GM21529 (cell line): ENCODE results near the gene MAB21L2.

Experiments used
- ATAC-seq: cut with Tn5 transposase; IDR thresholded peaks from one replicate; pipeline ENCODE4 v1.9.1; 2021; ENCODE audit not compliant: unreplicated experiment

The MAB21L2 gene

DNA sequence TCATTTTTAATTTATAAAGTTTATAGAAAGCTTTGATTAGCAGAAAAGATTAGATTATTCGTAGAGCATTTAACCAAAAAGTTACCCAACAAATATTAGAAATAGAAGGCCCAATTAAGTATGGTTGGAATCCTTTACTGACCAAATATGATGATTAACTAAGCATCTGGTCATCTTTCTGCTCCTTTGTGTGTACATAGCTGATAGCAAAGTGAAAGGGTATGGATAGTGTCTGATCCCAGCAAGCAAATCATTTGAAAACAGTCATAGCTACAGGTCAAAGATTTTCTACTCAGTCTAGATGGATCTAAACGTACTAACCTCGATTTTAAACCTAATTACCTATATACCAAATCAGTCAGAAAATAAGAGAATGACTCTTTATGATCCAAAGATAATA, 7.3 kb upstream of the MAB21L2 start:
- ATAC-seq: no peak

DNA sequence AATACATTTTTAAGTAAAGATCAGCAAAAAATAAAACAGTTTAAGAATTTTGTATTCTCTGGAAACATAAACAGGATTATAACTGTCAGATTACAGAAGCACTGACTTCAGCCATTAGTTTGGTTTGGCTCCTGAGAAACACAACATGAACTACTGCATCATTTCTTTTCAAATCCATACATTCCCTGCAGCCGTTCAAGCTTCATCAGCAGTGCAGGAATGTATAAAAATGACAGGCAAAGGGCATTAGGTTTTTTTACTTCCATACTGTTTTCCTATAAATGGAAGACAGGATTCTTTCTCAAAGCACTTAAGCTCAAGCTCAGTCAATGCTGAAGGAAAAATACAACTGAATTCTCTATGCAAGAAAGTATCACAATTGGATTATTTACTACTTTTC, 4.2 kb upstream of the MAB21L2 start:
- no peak for ATAC-seq

DNA sequence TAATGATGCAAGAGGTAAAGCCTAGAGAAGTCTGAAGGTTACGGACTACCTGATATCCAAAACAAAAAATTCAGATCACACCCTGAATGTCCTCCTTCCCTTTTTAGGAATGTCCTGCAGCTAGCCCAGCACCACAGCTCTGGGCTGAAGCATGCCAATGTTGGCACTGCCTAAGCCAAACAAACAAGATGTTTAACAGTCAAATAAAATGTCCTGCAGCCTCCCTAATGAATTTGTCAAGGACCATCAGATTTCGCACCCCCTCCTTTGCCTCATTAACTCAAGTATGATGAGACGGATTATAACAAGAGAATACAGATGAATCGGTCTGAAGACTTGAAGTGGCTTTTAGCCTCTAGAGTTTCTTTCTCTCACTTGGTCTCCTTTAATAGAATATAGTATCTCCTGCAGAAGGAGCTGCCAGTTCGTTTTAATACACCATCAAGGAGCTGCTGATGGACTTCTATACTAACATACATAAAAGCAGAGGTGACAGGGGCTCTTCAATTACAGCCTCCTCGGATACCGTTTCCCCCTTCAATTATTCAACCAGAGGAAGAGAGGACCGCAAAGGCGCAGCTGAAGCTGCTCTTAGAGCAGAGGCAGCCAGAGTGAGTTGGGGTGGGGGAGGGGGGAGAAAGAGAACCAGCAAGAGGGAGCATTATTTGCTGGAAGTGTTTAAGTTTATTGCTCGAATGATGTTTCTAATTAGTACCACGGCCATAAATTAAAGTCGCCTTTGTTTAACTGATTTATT, 3.0 kb upstream of the MAB21L2 start:
- no peak for ATAC-seq

DNA sequence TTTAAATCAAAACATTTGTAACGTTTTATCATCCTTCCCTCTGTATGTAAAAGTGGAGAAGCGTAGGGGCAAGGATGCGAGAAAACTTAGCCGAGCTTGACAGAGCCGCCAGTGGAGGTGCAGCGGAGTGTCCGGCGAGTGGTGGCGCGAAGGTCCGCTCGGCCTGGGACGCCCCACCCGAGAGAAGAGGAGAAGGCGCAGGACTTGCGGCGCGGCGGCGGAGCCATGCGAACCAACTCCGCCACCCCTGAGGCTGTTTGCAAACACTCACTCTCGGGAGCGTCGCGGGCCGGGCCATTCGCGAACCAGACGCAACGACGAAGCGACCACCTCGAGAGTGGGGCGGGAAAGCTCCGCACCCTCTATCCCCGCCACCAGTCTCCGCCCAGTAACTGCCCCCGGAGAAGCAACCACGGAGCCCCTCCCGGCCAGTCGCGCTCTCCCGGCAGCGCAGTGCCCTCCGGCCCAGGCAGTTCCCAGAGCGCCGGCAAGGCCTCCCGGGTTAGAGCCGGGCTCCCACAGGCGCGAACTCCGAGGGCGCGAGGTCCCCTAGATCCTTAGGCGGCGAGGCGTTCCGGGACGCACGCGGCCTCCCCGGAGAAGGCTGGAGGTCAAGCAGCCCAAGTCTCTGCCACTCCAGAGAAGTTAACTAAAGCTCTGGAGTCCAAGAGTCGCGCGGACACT, 2.3 kb upstream of the MAB21L2 start:
- ATAC-seq: no peak

DNA sequence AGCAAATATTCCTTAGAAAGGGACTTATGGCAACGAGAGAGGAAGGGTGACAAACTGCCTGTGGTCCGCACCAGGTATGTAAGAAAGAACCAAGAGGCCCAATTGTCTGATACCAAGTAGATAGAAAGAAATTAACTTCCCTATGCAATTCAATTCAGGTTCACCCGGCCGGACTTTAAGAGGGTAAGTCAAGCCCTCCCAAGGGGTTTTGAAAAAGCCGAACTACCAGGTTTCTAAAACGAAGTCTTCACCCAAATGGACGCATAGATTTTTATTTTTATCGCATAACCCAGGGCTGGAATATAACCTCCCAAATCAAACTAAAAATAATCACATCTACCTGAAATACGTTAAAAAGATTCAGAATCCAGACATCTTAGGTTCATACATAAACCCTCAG, 1.6 kb upstream of the MAB21L2 start:
- no peak for ATAC-seq

DNA sequence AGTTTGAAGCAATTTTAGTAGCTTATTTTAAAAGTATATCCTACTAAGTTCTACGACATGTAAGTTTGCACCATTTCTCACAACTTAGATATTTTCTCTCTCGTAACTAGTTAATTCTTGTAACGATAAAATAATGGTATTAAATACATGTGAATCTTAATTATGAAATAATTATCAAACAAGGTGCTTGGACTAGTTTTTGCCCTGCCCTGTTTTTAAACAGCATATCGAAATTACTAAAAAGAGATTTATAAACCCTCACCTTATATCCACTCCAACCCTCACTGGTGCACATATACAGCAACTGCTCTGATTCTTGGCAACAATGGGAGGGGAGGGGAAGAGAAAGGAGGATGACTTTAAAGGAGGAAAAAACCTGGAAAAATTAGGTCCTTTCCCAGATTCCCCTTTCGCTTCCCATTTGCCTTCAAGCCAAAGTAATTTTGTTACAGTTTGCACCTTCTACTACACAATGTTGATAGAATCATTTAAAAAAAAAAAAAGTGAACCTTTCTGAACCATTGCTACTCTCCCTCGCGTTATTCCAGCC, 820 bp upstream of the MAB21L2 start:
- no peak for ATAC-seq

DNA sequence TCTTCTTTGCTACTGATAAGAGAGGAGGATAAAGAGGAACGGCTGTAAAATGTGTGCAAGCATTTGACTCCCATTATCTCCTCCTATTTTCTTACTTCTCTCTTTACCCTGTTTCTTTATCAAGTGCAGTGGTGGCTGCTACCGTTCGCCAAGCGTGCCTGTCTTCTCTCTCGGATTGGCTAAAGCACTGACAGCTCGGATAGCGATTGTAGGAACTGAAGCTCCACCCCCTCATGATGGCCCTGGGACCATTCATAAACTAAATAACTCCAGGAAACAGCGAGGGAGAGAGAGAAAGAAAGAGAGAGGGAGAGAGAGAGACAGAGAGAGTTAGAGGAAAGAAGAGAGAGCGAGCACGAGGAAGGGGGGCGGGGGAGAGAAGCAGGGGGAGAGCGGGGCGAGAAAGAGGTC, 305 bp upstream of the MAB21L2 start:
- ATAC-seq: no peak

DNA sequence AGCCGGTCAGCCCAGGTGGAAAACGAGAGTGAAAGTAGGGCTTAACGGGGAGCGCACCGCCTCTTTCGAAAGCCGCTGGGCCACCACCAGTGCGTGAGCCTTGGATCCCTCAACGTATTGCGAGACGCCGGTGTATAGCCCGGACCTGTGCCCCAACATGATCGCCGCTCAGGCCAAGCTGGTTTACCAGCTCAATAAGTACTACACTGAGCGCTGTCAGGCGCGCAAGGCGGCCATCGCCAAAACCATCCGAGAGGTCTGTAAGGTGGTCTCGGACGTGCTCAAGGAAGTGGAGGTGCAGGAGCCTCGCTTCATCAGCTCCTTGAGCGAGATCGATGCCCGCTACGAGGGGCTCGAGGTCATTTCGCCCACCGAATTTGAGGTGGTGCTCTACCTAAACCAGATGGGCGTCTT, 929 bp downstream of the MAB21L2 start:
- ATAC-seq: no peak

DNA sequence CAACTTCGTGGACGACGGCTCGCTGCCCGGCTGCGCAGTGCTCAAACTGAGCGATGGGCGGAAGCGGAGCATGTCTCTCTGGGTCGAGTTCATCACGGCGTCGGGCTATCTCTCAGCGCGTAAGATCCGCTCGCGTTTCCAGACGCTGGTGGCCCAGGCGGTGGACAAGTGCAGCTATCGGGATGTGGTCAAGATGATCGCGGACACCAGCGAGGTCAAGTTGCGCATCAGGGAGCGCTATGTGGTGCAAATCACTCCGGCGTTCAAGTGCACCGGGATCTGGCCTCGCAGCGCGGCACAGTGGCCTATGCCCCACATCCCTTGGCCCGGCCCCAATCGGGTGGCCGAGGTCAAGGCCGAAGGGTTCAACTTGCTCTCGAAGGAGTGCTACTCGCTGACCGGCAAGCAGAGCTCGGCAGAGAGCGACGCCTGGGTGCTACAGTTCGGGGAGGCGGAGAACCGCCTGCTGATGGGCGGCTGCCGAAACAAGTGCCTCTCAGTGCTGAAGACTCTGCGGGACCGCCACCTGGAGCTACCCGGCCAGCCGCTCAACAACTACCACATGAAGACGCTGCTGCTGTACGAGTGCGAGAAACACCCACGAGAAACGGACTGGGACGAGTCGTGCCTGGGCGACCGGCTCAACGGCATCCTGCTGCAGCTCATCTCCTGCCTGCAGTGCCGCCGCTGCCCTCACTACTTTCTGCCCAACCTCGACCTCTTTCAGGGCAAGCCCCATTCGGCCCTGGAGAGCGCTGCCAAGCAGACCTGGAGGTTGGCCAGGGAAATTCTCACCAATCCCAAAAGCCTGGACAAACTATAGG, 1.5 kb downstream of the MAB21L2 start:
- ATAC-seq: no peak

DNA sequence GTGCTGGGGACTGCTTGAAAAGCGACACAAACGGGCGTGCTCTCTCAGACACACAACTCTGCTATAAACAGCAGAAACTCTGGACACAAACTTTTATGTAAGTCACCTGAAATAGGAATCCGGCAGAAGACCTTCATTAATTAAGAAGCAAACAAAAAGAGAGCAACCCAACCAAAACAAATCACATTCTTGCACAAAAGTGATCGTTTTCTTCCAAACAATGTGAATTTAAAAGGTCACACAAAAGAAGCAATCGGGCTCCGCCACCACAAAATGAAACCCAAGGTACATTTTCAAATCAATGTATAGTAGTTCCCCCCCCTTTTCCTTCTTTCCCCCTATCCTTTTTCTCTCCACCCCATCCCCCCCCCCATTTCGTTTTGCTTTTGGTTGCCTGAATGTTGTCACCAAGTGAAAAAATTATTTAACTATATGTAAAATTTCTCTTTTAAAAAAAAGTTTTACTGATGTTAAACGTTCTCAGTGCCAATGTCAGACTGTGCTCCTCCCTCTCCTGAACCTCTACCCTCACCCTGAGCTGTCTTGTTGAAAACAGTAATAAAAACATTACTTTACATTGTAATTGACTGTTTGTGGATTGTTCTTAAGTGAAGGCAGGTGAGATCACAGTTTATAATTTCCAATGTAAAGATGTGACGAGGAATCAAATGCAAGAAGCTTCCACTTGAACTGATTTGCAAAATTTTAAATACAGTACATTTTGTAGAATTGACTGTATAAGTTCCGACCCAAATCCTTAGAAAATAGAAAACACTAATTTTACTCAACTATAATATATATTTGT, 2.4 kb downstream of the MAB21L2 start:
- no peak for ATAC-seq

DNA sequence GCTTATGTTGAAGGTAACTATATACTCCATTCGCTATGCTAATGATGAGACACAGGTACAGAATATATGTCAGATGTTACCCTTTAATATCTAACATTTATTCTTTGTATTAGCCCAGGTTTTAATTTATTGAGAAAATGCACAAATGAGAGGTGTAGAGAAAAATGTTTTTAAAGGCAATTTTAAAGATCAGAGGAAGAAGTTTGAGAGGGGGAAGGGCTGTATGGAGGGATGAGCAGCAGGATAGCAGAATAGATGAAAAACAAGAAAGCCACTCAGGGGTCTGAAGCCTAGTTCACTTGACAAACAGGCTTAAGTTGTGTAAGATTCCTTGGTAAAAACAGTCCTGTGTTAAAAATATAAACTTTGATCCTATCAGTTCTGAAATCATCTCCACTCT, 3.7 kb downstream of the MAB21L2 start:
- no peak for ATAC-seq

DNA sequence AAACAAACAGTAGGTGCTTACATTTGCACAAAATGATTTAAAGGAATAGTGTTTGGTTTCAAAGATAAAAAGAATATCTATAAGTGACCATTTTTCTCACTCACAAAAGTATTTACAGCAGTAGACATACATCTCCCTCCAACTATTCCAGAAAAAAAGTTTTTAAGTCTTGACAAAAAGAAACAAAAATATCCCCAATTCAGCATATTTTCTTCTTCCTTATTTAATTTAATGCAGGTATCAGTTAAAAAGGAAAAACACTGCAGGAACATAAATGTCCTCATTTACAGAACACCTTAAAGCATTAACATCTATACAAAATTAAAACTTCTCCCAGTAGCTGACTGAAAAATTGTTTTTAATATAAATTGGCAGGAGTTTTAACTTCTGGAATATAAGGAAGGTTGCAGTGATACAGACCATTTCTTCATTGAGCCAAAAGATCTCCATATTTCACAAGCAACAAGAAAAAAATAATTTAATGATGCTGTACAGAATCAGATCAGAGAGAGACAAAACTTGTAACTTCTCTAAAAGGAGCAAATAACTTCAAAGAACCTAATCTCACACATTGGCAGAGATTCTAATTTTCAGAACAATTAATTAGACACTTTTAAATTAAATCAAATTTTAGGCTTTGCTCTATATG, 4.3 kb downstream of the MAB21L2 start:
- ATAC-seq: no peak

DNA sequence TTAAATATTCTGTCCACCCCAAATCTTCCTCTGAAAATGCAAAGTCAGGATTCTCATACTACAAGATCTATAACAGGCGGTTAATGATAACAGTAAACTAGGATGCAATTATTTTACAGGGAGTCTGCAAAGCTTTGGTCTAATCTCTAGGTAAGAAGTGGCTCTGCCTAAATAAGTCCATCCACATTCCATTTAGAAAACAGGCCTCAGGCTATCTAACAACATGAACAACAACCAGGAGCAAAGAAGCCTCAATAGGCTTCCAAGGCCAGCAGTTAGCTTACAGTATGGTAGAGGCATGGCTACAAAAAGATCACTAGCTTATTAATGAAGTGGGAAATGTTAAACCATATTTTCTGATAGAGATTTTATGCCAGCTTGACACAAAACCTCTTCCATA, 6.4 kb downstream of the MAB21L2 start:
- no peak for ATAC-seq

DNA sequence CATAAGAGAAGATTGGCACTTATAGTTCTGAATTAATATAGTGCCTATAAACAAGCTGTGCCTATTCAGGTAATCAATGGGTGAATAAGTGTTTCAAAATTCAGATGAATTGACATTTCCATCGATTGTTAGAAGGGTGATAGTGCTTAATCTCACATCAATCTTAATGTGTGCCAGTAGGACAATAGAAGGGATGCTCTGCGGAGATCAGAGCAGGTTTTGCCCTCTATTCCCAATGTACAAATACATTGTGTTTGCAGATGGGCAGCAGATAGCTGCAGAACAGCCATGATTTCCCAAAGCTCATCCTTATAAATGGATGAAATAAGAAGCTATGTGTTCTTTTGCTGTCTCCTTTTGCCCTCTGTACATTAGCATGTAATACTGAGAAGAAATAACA, 7.2 kb downstream of the MAB21L2 start:
- ATAC-seq: no peak

DNA sequence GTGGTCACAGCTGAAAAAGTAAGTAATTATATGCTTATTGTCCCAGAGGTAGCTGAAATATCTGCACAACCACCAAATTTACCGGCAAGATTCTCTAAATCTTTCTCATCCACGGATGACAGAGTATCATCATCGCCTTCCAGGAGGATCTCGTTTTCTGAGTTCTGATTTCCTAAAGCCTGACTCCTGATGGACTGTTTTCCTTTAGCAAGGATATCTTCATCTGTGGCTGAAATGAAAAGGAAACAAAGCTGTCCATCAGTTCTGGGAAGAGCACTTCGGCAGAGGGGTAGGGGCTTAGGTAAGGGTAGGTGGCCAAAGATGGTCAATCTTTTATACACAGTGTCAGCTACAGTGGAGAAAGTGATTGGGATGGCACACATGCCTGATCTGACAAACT, 8.7 kb downstream of the MAB21L2 start:
- ATAC-seq: no peak

DNA sequence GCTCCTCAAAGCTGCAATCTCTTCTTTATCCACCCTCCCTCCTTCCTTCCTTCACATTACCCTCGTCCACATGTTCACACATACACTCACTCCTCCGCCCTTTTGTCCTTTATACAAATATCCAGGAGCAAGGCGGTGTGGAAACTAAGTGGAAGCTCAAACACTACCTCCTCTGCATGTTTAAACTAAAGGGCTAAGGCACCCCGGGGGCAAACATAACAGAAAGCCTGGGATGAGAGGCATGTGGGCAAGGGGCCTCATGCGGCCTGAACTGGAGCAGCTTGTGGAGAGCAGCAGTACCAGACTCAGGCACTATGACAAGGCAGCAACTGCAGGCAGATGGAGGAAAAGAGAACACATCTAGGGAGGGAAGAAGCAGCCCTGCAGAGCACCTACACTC, 9.5 kb downstream of the MAB21L2 start:
- no peak for ATAC-seq

DNA sequence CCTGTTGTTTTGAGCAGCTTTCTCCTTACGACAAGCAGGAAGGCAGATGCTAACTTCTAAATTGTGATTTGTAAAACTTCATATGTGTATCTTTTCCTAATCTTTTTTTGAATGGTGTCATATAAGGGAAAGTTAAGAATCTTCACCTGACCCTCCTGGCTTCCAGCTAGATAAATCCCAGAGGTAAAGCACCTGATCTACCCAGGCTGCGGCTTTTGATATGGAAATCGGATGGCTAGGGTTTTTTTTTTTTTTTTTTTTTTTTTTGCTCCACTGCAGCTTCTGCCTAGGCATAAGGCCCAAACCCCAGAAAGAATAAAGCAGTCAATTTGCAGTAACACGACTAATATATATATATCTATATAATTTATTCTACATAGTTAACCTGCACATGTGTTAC, 10.0 kb downstream of the MAB21L2 start:
- ATAC-seq: no peak

DNA sequence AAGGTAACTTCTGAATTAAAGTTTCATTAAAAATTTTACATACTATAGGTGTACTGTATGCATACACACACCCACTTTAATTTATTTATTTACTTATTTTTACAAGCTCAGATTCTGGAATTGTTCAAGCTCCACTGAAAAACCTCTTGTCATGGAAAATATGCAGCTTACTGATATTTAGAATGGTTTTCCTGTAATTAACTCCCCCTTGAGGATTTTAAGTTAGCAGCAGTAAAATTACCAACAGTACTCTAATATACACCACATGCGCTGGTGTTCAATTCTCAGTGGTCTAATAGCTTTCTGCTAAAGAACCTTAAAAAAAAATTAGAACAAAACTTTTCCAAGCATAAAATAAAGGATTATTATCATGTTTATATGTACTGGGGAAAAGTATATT, 12.0 kb downstream of the MAB21L2 start:
- no peak for ATAC-seq

DNA sequence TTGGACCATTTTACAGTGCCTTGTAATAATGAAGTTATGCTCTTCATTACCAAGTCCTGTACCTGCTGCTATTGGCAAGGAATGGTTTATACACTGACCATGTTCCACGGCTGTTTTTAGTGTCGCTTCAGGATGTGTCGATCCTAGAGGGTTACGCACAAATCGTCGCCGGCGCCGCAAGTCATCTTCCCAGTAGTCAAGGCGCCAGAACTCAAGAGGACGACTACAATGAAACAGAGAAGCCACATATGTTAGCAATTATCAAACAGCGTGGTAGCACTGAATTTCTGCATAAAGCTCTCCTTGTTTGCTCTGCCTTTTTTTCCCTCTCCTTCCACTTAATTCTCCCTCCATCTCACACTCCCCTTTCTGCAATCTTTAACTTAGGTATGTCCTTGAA, 17.0 kb downstream of the MAB21L2 start:
- ATAC-seq: no peak

DNA sequence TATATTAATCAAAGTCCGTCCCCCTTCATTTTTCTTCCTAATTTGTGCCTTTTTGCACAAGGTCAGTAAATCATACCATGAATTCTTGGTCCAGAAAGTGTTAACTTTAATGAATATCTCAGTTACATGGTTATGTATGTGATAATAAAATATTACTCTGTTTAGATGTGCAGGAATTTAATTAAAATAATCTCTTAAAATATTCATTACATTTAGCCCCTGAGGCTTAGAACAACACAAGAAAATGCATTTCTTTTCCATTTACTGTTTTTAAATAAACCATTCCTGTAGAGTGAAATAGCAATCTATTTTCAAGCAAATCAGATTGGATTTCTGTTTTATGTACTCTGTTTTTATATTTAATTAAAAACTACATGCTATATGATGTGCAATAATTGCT, 17.6 kb downstream of the MAB21L2 start:
- ATAC-seq: no peak
